HuH-7 (cell line): ENCODE results near the gene PDE8B.

Experiments used
- DNase-seq: peaks from one replicate; pipeline ENCODE4 v3.0.0; 2011; ENCODE audit warnings: low spot score

Gene PDE8B

GRCh38 chr5:77409870-77410621, 199.6 kb downstream of the PDE8B start:
- no peak for DNase-seq

GRCh38 chr5:77413049-77413448, 202.6 kb downstream of the PDE8B start:
- DNase-seq = no peak

- no peak for DNase-seq
Measured at GRCh38 chr5:77418162-77418561, 207.7 kb downstream of the PDE8B start.

- no peak for DNase-seq
Measured at GRCh38 chr5:77418601-77419581, 208.4 kb downstream of the PDE8B start.

- no peak for DNase-seq
Measured at GRCh38 chr5:77419644-77420582, 209.4 kb downstream of the PDE8B start.

- no peak for DNase-seq
Measured at GRCh38 chr5:77420940-77421339, 210.5 kb downstream of the PDE8B start.

GRCh38 chr5:77423022-77423750, 212.7 kb downstream of the PDE8B start:
- no peak for DNase-seq

- no peak for DNase-seq
Measured at GRCh38 chr5:77424921-77425320, 214.4 kb downstream of the PDE8B start.

GRCh38 chr5:77425420-77425819, 214.9 kb downstream of the PDE8B start:
- DNase-seq = no peak

GRCh38 chr5:77425998-77426659, 215.6 kb downstream of the PDE8B start:
- no peak for DNase-seq

- no peak for DNase-seq
Measured at GRCh38 chr5:77426670-77427069, 216.2 kb downstream of the PDE8B start.

GRCh38 chr5:77427998-77428397, 217.5 kb downstream of the PDE8B start:
- no peak for DNase-seq

- DNase-seq = no peak
Measured at GRCh38 chr5:77428526-77428925, 218.0 kb downstream of the PDE8B start.

- DNase-seq = no peak
Measured at GRCh38 chr5:77430726-77431125, 220.2 kb downstream of the PDE8B start.

GRCh38 chr5:77431286-77431685, 220.8 kb downstream of the PDE8B start:
- no peak for DNase-seq

- DNase-seq = no peak
Measured at GRCh38 chr5:77431719-77432118, 221.2 kb downstream of the PDE8B start.

GRCh38 chr5:77437194-77437593, 226.7 kb downstream of the PDE8B start:
- DNase-seq = no peak

- no peak for DNase-seq
Measured at GRCh38 chr5:77438071-77438470, 227.6 kb downstream of the PDE8B start.

- no peak for DNase-seq
Measured at GRCh38 chr5:77443670-77444069, 233.2 kb downstream of the PDE8B start.

- no peak for DNase-seq
Measured at GRCh38 chr5:77444356-77444755, 233.9 kb downstream of the PDE8B start.

GRCh38 chr5:77448831-77449230, 238.4 kb downstream of the PDE8B start:
- DNase-seq = no peak
